GM19025 (cell line): ENCODE data around the gene ZFP36L1.

Experiments used
- ATAC-seq: cut with Tn5 transposase; IDR thresholded peaks from one replicate; pipeline ENCODE4 v1.9.1; 2021; ENCODE audit warnings: mild to moderate bottlenecking, low read depth, moderate library complexity; ENCODE audit not compliant: unreplicated experiment

The ZFP36L1 gene

GRCh38 chr14:68797121-68797670 is 4.3 kb upstream of the ZFP36L1 start:
- no peak for ATAC-seq

DNA sequence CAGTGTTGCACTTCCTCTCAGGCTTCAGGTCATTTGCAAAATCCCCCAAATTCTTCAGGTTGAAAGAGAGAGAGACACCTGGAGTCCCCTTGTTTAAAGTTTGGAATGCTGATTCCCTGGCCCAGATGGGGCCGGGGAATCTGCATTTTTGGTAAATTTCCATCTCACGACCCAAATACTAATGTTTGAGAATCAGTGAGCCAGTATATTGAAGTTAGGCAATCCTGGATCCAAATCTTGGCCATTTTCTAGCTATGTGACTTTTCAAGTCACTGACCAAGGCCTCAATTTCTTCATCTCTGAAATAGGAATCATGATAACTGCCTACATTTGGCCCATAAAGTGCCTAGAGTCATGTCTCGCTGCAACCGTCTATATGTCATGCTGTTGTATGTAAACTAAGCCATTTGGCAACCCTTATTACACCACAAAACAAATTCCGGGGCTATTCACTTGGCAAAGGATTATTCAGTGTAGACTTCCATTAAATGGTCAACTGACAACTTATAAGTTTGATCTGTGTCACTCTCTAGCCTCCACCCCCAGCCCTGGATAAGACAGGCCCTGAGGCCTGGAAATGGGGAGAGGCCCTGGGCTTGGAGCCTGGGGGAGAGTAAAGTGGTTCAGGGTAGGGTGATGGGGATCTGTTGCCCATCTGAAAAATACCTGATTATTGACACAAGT is 3.7 kb upstream of the ZFP36L1 start:
- no peak for ATAC-seq

GRCh38 chr14:68795597-68796417 is 2.9 kb upstream of the ZFP36L1 start:
- peak; percentile 42 for ATAC-seq

GRCh38 chr14:68794851-68795596 is 2.2 kb upstream of the ZFP36L1 start:
- no peak for ATAC-seq

GRCh38 chr14:68794130-68794850 is 1.4 kb upstream of the ZFP36L1 start:
- no peak for ATAC-seq

- ATAC-seq, result no peak
These were observed 865 bp upstream of the ZFP36L1 start for GRCh38 chr14:68793734-68794129.

GRCh38 chr14:68792678-68792978 is 239 bp downstream of the ZFP36L1 start:
- no peak for ATAC-seq

- no peak for ATAC-seq
These were observed 777 bp downstream of the ZFP36L1 start for GRCh38 chr14:68791902-68792677.

DNA sequence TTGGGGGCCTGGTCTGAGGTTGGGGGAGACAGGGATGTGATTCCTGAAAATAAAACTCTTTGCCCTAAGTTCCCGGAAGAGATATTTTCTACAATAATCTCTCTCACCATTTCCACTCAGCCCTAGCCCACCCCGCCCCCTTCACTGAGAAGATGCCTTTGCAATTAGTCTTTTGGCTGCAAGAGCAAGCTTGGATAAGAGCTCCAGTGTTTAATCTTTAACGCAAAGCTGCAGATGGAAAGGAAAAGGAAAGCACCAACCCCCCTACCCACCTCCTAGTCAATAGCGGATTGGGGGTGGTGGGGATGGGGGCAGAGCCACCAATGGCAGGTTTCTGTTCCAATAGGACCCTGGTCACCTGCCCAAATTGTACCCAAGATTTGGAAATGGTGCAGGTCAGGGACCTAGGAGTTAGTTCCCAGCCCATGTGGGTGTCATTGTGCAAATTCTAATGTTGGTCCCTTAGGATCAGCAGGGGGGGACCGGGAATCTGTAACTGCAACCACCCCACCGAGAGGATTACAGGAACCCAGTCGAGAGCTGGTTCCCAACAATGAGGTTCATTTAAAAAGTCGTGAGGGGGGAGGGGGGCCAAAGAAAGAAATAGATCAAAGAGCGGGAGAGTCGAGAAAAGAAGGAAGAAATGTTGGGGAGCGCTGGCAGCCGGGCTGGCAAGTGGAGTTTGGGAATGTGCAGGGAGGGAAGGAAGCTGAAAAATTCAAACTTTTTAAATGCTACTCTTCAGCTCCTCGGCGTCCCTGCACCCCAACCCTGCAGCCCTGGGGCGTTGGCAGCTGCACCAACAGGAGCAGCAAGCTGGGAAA is 1.6 kb downstream of the ZFP36L1 start:
- no peak for ATAC-seq

DNA sequence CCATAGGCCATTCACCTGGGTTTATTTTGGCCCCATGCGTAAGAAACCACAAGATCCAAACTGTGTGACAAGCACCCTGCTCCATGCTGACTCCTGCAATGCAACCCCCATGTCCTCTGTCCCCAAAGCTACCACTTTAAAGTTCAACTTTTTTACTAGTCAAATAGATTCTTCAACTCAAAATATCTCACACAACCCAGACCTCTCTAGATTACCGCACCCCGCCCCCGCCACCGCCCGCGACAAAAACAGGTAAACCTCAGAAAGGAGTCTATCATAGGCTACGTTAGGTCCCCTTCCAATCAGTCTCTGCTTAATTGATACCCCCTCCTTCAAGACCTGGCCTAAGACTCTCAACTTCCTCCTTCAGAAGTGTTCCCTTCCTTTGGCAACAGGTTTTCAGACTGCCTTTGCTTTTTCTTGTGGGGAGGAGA is 2.2 kb downstream of the ZFP36L1 start:
- ATAC-seq, result no peak

- ATAC-seq, result no peak
These were observed 2.8 kb downstream of the ZFP36L1 start for GRCh38 chr14:68789821-68790643.

DNA sequence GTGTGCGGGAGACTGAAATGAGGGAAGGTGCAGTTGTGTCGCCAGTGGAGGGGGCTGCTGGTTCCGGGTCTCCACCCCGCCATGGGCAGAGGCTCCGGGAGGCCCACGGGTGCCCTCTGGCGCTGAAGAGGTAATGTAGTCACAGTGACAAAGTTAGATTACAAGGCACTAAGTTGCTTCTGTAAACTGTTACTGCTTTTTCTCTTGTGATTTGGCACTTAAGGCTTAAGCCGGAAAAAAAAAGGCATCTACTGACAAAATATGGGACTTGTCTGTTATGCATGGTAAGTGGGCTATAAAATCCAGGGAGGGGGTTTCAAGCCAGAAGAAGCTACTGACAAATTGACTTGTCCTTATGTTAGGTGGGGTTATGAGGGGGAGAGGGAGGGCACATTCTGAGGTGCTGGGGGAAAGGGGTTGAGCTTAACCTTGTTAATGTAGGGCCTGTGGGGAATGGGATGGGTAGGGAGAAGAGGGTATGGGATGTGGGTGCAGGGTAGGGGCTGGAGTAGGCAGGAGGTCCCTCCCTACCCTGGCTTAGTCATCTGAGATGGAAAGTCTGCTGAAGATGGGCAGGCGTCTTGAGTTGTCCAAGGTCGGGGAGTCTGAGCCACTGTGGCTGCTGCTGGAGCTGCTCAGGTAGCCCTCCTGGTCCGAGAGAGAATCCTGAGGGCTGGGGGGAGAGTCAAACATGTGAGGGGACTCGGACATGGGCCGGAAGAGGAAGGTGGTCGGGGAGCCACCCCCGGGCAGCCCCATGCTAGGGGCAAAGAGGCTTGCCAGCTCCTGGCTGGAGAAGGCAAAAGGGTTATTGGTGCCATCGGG is 3.7 kb downstream of the ZFP36L1 start:
- no peak for ATAC-seq

- no peak for ATAC-seq
These were observed 4.4 kb downstream of the ZFP36L1 start for GRCh38 chr14:68788275-68788995.

DNA sequence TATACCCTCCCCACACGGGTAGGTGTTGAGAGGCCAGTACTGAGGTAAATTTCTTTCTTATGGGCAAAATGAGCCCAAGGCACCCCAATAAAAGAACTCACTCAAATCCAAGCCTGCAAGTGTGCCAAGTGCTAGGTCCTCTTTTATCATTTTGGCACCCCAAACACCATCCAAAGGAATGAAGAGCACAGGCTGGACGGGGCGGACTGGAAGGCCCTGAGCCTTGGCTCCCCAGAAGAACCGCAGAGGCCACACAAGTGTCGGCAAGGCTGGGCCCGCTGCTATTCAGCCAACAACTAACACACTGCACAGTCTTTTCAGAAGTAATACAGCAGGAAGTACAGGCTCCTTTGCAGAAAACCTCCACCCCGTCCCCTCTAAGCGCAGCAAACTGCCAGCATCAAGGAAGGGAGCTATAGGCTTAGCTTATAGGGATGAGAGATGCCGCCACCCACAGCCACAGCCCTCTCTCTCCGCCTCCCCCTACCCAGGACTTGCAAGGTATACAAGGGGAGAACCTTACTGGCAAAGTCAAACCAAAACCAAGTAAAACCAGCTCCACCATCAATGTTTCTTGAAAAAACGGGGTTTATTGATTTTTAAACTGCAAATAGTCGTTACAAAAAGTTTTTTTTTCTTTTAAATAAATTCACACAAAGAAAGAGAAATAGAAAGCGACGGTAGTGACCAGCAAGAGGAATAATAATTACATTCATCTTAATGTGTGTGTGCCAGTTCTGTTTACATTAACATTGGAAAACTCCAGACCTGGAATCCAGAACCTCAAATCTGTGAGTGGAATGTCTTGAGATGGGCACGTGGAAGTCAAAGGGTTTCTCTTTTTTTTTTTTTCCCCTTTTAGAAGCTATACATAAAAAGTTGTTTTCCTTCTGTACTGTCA is 5.5 kb downstream of the ZFP36L1 start:
- no peak for ATAC-seq

GRCh38 chr14:68786491-68787091 is 6.3 kb downstream of the ZFP36L1 start:
- ATAC-seq, result no peak
